ENCODE data around the gene MICAL2.

MICAL2 gene

DNA sequence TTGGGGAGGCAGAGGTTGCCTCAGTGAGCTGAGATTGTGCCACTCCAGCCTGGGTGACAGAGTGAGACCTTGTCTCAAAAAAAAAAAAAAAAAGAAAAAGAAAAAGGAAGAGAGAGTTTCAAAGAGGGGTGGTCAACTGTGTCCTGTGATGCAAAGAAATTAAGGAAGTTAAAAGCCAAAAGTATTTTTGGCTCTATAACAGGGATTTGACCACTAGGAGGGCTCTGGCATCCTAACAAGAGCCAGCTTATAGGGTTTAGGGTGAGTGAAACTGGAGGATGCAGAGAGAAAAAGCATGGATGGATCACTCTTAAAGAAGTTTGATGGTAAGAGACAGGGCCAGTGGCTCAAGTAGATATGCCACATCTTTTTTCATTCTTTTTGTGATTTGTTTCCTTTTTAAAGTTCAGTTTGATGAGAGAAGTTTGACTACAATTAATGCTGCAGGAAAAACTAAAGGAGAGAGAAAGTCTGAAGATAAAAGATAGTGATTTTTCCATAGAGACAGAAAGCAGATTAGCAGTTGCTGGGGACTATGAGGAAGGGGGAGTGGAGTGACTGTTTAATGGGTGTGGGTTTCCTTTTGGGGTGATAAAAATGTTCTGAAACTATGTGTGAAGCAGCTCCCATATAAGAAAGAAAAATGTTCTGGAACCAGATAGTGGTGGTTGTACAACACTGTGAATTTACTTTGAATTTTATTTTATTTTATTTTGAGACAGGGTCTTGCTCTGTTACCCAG lies 11.1 kb upstream of the MICAL2 start:
- peak in 2 of 3 donors; percentile 55 to 77 for DNase-seq
- ChIA-PET POLR2A (interaction anchor here (0.9 kb wide), 1 partner anchor 9 kb away, joined by 3 read pairs; no protein-coding TSS in a partner anchor), CTCF (interaction anchor here (0.6 to 2.8 kb wide), 6 partner anchors 9 to 1185 kb away, joined by 3 to 8 read pairs (median 4); no protein-coding TSS in a partner anchor)
- H3K27ac ChIP-seq (ENCODE audit: insufficient read depth in 1 of 2, low read depth in 1 of 2, low read length in 2 of 2, poor library complexity in 1 of 2, severe bottlenecking in 2 of 2), result peak overlapping the region in 1 of 2 experiments; percentile 43
- peak overlapping the region in 1 of 7 experiments; percentile 35 for H3K4me3 ChIP-seq (ENCODE audit: control insufficient read depth in 1 of 7, extremely low read depth in 1 of 7, insufficient read depth in 4 of 7, low read depth in 2 of 7, low read length in 6 of 7)
- no peaks in the 10 kb centered on the region for H3K36me3 ChIP-seq (ENCODE audit: control insufficient read depth in 4 of 4, insufficient read depth in 4 of 4, low read length in 3 of 4)
- H3K27me3 ChIP-seq (replicated peaks in 2 of 5; ENCODE audit: control insufficient read depth in 4 of 5, insufficient read depth in 5 of 5, low read length in 4 of 5), result no peaks in the 10 kb centered on the region
- H3K9me3 ChIP-seq (ENCODE audit: control extremely low read depth in 1 of 5, control insufficient read depth in 4 of 5, insufficient read depth in 2 of 5, low read depth in 1 of 5, low read length in 4 of 5), result no peaks in the 10 kb centered on the region
- H3K4me1 ChIP-seq (ENCODE audit: control extremely low read depth in 1 of 4, control insufficient read depth in 4 of 4, insufficient read depth in 4 of 4, low read length in 3 of 4), result peaks cover 26 to 44% (median 28%) of the 10 kb centered on the region in 4 experiments

GRCh38 chr11:12100429-12100828 lies 10.0 kb upstream of the MICAL2 start:
- ChIA-PET CTCF (interaction anchor here (1.7 to 2.8 kb wide), 2 partner anchors 10 to 16 kb away, joined by 6 to 8 read pairs; no protein-coding TSS in a partner anchor), POLR2A (no interaction called here)
- WGBS (ENCODE audit: insufficient coverage), result 98% methylated on average over 7 of the region's 8 CpGs
- Histone ChIP-seq H3K36me3 (ENCODE audit: control insufficient read depth in 4 of 4, insufficient read depth in 4 of 4, low read length in 3 of 4) (no peaks in the 10 kb centered on the region), H3K27me3 (replicated peaks in 2 of 5; ENCODE audit: control insufficient read depth in 4 of 5, insufficient read depth in 5 of 5, low read length in 4 of 5) (no peaks in the 10 kb centered on the region), H3K27ac (ENCODE audit: insufficient read depth in 1 of 2, low read depth in 1 of 2, low read length in 2 of 2, poor library complexity in 1 of 2, severe bottlenecking in 2 of 2) (no peak overlapping the region), H3K4me1 (ENCODE audit: control extremely low read depth in 1 of 4, control insufficient read depth in 4 of 4, insufficient read depth in 4 of 4, low read length in 3 of 4) (peaks cover 17 to 34% (median 21%) of the 10 kb centered on the region in 4 experiments), H3K4me3 (ENCODE audit: control insufficient read depth in 1 of 7, extremely low read depth in 1 of 7, insufficient read depth in 4 of 7, low read depth in 2 of 7, low read length in 6 of 7) (no peak overlapping the region), H3K9me3 (ENCODE audit: control extremely low read depth in 1 of 5, control insufficient read depth in 4 of 5, insufficient read depth in 2 of 5, low read depth in 1 of 5, low read length in 4 of 5) (no peaks in the 10 kb centered on the region)
- no peak for DNase-seq

DNA sequence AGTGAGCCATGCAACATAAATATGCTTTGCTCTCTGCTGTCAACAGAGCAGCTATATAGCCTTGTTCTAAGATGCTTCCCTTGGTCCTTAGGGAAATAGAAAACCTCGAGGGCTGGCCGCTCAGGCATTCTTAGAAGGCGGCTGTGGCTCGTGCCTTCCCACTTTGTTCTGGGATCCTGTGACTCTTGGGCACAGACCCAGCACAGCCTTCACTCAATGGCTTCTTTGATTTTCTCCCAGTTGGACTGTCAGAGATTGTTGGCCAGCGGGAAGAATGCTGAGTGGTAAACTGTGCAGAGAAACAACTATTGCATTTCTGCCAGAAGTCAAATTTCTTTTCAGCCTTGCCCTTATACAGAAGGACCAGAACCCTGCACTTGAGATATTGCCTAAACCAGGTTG lies 9.5 kb upstream of the MICAL2 start:
- no peaks in the 10 kb centered on the region for H3K36me3 ChIP-seq (ENCODE audit: control insufficient read depth in 4 of 4, insufficient read depth in 4 of 4, low read length in 3 of 4)
- H3K9me3 ChIP-seq (ENCODE audit: control extremely low read depth in 1 of 5, control insufficient read depth in 4 of 5, insufficient read depth in 2 of 5, low read depth in 1 of 5, low read length in 4 of 5), result no peaks in the 10 kb centered on the region
- H3K4me1 ChIP-seq (ENCODE audit: control extremely low read depth in 1 of 4, control insufficient read depth in 4 of 4, insufficient read depth in 4 of 4, low read length in 3 of 4), result peaks cover 14 to 30% (median 18%) of the 10 kb centered on the region in 4 experiments
- DNase-seq, result no peak
- ChIA-PET CTCF (interaction anchor here (2.8 kb wide), 1 partner anchor 11 kb away, joined by 8 read pairs; no protein-coding TSS in a partner anchor), POLR2A (no interaction called here)
- no peak overlapping the region for H3K27ac ChIP-seq (ENCODE audit: insufficient read depth in 1 of 2, low read depth in 1 of 2, low read length in 2 of 2, poor library complexity in 1 of 2, severe bottlenecking in 2 of 2)
- no peak overlapping the region for H3K4me3 ChIP-seq (ENCODE audit: control insufficient read depth in 1 of 7, extremely low read depth in 1 of 7, insufficient read depth in 4 of 7, low read depth in 2 of 7, low read length in 6 of 7)
- H3K27me3 ChIP-seq (replicated peaks in 2 of 5; ENCODE audit: control insufficient read depth in 4 of 5, insufficient read depth in 5 of 5, low read length in 4 of 5), result no peaks in the 10 kb centered on the region
- WGBS (ENCODE audit: insufficient coverage), result 98% methylated on average over 5 of the region's 5 CpGs

DNA sequence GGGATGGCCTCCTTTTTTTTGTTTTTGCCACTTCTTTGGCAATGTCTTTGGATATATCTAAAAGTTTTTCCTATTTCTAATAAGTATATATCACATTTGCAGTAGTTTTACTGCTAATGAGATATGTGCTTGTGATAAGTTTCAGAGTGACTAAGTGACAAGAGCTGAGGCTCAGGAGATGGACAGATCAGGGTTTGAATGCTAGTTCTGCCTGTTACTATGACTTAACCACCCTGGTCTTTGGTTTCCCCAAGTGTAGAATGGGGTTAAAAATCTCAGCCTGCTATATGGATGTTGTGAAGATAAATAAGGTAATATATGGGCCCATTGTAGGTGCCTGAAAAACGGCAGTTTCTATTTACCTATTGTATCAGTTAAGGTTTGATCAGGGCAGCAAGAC lies 9.1 kb upstream of the MICAL2 start:
- Histone ChIP-seq H3K27me3 (replicated peaks in 2 of 5; ENCODE audit: control insufficient read depth in 4 of 5, insufficient read depth in 5 of 5, low read length in 4 of 5) (no peaks in the 10 kb centered on the region), H3K36me3 (ENCODE audit: control insufficient read depth in 4 of 4, insufficient read depth in 4 of 4, low read length in 3 of 4) (no peaks in the 10 kb centered on the region), H3K27ac (ENCODE audit: insufficient read depth in 1 of 2, low read depth in 1 of 2, low read length in 2 of 2, poor library complexity in 1 of 2, severe bottlenecking in 2 of 2) (no peak overlapping the region), H3K4me1 (ENCODE audit: control extremely low read depth in 1 of 4, control insufficient read depth in 4 of 4, insufficient read depth in 4 of 4, low read length in 3 of 4) (peaks cover 14 to 30% (median 16%) of the 10 kb centered on the region in 4 experiments), H3K4me3 (ENCODE audit: control insufficient read depth in 1 of 7, extremely low read depth in 1 of 7, insufficient read depth in 4 of 7, low read depth in 2 of 7, low read length in 6 of 7) (no peak overlapping the region), H3K9me3 (ENCODE audit: control extremely low read depth in 1 of 5, control insufficient read depth in 4 of 5, insufficient read depth in 2 of 5, low read depth in 1 of 5, low read length in 4 of 5) (no peaks in the 10 kb centered on the region)
- 100% methylated on average over 1 of the region's 1 CpG for WGBS (ENCODE audit: insufficient coverage)
- no peak for DNase-seq
- POLR2A ChIA-PET, result no interaction called here
- CTCF ChIA-PET, result interaction anchor here (0.7 to 2.9 kb wide), 3 partner anchors 9 to 134 kb away, joined by 4 to 8 read pairs (median 4); partner anchors contain the start of gene MICAL2

DNA sequence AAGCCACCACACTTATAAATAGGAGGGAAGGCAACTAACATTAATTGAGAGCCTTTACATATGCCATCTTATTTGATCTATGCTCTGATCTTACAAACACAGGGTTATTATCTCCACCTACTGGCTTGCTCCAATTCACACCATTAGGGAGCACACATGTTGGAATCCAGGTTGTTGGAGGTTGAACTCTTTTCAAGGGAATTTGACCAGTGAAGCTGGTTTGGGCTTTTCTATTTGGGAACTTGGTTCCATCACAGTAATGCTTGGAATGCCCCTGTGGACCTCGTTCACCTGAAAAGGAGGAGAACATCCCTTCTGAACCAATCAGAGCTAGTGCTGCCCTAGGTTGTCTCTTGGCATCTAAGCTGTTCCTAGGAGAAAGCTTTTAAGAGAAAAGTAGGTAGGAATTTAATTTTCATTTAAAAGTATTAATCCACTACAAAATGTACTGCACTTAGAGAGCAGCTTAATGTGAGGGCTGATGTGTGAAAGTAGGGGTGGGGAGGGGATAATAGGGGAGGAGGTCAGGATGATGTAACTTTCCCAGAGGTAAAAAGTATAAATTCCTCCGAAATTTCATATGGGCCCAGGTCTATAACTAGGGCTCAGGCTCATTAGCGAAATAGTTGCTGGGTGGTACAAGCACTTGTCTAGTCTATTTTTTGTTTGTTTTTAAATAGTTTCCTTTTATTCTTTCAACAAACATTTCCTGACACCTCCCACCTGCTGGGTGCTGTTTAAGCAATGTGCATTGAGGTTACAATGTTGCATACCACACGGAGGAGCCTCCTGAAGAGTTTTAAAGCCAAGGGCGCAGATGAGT lies 7.6 kb upstream of the MICAL2 start:
- Histone ChIP-seq H3K27me3 (replicated peaks in 2 of 5; ENCODE audit: control insufficient read depth in 4 of 5, insufficient read depth in 5 of 5, low read length in 4 of 5) (no peaks in the 10 kb centered on the region), H3K36me3 (ENCODE audit: control insufficient read depth in 4 of 4, insufficient read depth in 4 of 4, low read length in 3 of 4) (no peaks in the 10 kb centered on the region), H3K4me3 (ENCODE audit: control insufficient read depth in 1 of 7, extremely low read depth in 1 of 7, insufficient read depth in 4 of 7, low read depth in 2 of 7, low read length in 6 of 7) (no peak overlapping the region), H3K27ac (ENCODE audit: insufficient read depth in 1 of 2, low read depth in 1 of 2, low read length in 2 of 2, poor library complexity in 1 of 2, severe bottlenecking in 2 of 2) (no peak overlapping the region), H3K9me3 (ENCODE audit: control extremely low read depth in 1 of 5, control insufficient read depth in 4 of 5, insufficient read depth in 2 of 5, low read depth in 1 of 5, low read length in 4 of 5) (no peaks in the 10 kb centered on the region), H3K4me1 (ENCODE audit: control extremely low read depth in 1 of 4, control insufficient read depth in 4 of 4, insufficient read depth in 4 of 4, low read length in 3 of 4) (peaks cover 14 to 26% (median 16%) of the 10 kb centered on the region in 4 experiments)
- 100% methylated on average over 4 of the region's 5 CpGs for WGBS (ENCODE audit: insufficient coverage)
- no peak for DNase-seq
- ChIA-PET CTCF (interaction anchor here (0.9 to 2.9 kb wide), 9 partner anchors 11 to 178 kb away, joined by 3 to 10 read pairs (median 4); no protein-coding TSS in a partner anchor), POLR2A (no interaction called here)

GRCh38 chr11:12103411-12104225 lies 6.8 kb upstream of the MICAL2 start:
- H3K36me3 ChIP-seq (ENCODE audit: control insufficient read depth in 4 of 4, insufficient read depth in 4 of 4, low read length in 3 of 4), result no peaks in the 10 kb centered on the region
- H3K4me1 ChIP-seq (ENCODE audit: control extremely low read depth in 1 of 4, control insufficient read depth in 4 of 4, insufficient read depth in 4 of 4, low read length in 3 of 4), result peaks cover 10 to 19% (median 14%) of the 10 kb centered on the region in 4 experiments
- ChIA-PET POLR2A (no interaction called here), CTCF (interaction anchor here (0.9 to 2.9 kb wide), 8 partner anchors 11 to 177 kb away, joined by 3 to 10 read pairs (median 4); no protein-coding TSS in a partner anchor)
- no peaks in the 10 kb centered on the region for H3K27me3 ChIP-seq (replicated peaks in 2 of 5; ENCODE audit: control insufficient read depth in 4 of 5, insufficient read depth in 5 of 5, low read length in 4 of 5)
- no peaks in the 10 kb centered on the region for H3K9me3 ChIP-seq (ENCODE audit: control extremely low read depth in 1 of 5, control insufficient read depth in 4 of 5, insufficient read depth in 2 of 5, low read depth in 1 of 5, low read length in 4 of 5)
- no peak overlapping the region for H3K27ac ChIP-seq (ENCODE audit: insufficient read depth in 1 of 2, low read depth in 1 of 2, low read length in 2 of 2, poor library complexity in 1 of 2, severe bottlenecking in 2 of 2)
- DNase-seq, result no peak
- no peak overlapping the region for H3K4me3 ChIP-seq (ENCODE audit: control insufficient read depth in 1 of 7, extremely low read depth in 1 of 7, insufficient read depth in 4 of 7, low read depth in 2 of 7, low read length in 6 of 7)
- 78% methylated on average over 5 of the region's 7 CpGs for WGBS (ENCODE audit: insufficient coverage)

All from common myeloid progenitor, CD34-positive (primary cell).